Measurements from ENCODE around the gene CROT. TPM values are rescaled to one million over a fixed set of nuclear protein-coding genes. Genes with fewer than 3 reads are reported as not detected.

The CROT gene
- total RNA-seq, 2 experiments from 2014 or later = 7.0 to 7.2 TPM

DNA sequence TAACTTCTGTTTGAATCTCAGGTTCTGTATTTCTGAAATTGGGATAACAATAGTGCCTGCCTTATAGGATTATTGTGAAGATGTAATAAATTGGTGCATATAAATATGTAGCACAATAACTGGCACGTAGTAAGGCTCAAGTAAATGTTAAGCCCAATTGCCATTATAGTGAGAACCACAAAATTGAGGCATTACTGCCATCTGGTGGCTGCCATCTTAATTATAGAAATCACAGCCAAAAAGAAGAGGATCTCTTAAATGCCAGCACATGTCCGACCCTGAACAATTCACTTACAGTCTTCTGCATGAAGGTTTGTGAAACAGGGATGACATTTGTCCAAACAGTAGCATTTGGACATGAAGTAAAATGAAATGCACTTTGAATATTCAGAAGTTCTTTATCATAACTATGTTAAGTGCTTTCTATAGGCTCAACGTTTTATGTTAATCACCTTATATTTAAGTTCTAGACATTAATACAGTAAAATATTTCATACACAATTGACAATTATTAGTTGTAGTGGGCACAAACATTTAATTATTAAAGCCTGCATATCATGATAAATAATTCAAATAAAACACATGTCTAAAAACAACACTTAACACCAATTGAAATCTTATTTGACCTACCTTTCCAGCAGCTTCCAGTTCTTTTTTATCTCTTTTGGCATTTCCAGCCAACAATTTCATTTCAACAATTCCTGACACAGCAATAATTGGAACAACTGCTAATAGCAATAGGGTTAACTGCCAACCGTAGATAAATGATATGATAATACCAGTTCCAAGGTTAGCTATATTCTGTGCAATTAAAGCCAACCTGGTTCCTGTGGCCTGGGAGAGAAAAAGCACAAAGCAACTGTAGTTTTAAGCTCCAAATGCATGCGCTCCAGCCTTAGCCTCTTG lies 71.5 kb downstream of the CROT start:
- Mint-ChIP-seq H3K9me3 (no peaks in the 10 kb centered on the region), H3K4me3 (no peak overlapping the region)

DNA sequence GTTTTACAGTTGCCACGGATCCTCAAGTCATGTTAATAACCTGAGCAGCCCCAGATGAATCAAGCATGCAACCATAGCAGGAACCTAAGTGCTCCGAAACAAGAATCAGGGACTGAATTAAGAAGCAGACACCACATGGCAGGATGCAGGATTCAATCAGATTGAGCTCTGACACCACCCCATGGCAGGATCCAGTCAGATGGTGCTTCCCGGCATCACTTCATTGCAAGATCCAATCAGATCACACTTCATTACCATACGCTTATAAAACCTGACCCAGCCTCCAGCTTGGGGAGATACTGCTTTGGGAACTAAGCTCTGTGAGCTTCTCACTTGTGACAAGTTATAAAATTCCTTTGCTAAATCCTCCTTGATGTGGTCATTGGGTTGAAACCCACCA lies 74.7 kb downstream of the CROT start:
- Mint-ChIP-seq H3K27ac (no peak overlapping the region), H3K36me3 (no peaks in the 10 kb centered on the region), H3K9me3 (no peaks in the 10 kb centered on the region), H3K27me3 (peaks cover 4% of the 10 kb centered on the region), H3K4me1 (no peaks in the 10 kb centered on the region), H3K4me3 (no peak overlapping the region)
- no peak for DNase-seq

More for the DNA sequence above, 71.5 kb downstream of the CROT start:
- Mint-ChIP-seq H3K27ac (no peak overlapping the region), H3K36me3 (no peaks in the 10 kb centered on the region), H3K4me1 (no peaks in the 10 kb centered on the region), H3K27me3 (no peaks in the 10 kb centered on the region)
- peak; percentile 39 for DNase-seq

DNA sequence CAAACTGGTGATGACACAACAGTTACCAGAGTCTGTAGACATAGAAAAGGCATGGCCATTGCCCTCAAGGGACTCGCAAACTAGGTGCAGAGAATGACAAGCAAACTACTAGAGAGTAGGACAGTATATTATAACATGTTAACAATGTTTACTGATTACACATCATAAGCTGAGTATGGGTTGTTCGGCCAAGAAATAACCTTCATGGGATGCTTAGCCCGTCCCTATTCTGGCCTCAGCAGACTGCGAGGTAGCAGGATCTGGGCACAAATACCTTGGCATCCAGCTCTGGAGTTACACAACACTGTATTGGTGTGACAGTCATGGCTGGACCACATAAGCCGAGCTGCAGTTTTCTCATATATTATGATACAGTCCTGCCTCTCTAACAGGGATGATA lies 78.6 kb downstream of the CROT start:
- H3K4me1 Mint-ChIP-seq = no peaks in the 10 kb centered on the region
- H3K27ac Mint-ChIP-seq = no peak overlapping the region
- H3K27me3 Mint-ChIP-seq = peaks cover 18% of the 10 kb centered on the region
- H3K4me3 Mint-ChIP-seq = no peak overlapping the region
- no peaks in the 10 kb centered on the region for H3K36me3 Mint-ChIP-seq
- DNase-seq = no peak
- no peaks in the 10 kb centered on the region for H3K9me3 Mint-ChIP-seq

DNA sequence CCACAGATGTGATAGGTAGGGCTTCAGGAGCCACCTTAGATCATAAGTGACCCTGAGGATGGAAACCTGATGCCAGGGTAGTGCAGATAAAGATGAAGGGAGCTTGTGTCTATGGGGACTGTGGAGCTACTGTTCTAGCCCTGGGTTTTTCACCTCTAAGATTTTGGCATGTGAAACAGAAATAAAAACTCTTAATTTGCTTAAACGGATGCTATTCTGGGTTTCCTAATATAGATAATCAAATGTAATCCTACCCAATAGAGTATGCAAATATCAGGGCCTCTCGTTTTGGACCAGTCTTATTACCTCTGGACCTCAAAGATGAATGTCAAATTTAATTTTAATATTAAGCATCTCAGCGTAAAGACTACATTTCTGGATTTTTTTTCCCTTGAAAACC lies 80.7 kb downstream of the CROT start:
- Mint-ChIP-seq H3K4me1 (no peaks in the 10 kb centered on the region), H3K27me3 (peaks cover 18% of the 10 kb centered on the region), H3K4me3 (no peak overlapping the region), H3K9me3 (no peaks in the 10 kb centered on the region), H3K27ac (no peak overlapping the region), H3K36me3 (no peaks in the 10 kb centered on the region)
- no peak for DNase-seq

DNA sequence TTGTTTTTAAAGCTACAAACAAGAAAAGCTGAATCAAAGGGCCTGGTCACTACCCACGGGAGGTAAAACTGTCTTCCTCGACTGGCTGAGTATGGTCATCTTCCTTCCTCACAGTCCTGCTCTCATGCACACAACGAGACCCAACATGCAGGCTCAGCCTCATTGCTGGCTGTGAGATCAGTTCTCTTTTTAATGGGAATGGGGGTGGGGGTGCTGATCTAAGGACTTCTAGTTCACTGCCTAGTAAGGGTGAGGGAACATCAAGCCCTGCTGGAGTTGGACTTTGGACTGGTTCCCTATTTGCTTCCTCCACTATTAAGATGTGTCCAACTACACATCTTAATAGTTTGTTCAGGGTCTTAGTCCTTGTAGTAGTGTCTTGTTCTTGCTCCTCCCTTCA lies 81.8 kb downstream of the CROT start:
- no peaks in the 10 kb centered on the region for H3K4me1 Mint-ChIP-seq
- no peaks in the 10 kb centered on the region for H3K36me3 Mint-ChIP-seq
- H3K27ac Mint-ChIP-seq = no peak overlapping the region
- peaks cover 18% of the 10 kb centered on the region for H3K27me3 Mint-ChIP-seq
- no peaks in the 10 kb centered on the region for H3K9me3 Mint-ChIP-seq
- no peak for DNase-seq
- no peak overlapping the region for H3K4me3 Mint-ChIP-seq

DNA sequence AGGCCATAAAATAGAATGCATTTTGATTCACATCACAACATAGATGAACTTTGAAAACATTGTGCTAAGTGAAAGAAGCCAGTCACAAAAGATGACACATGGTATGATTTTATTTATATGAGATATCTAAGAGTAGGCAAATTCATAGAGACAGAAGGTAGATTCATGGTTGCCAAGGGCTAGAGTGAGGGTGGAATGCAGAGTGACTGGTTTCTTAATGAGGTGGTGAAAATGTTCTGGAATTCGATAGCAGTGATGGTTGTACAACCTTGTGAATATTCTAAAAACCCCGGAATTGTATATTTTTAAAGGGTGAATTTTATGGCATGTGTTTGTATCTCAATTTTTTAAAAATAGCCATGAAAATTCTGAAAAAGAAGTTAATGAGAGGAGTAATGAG lies 87.1 kb downstream of the CROT start:
- H3K27me3 Mint-ChIP-seq = peaks cover 10% of the 10 kb centered on the region
- H3K4me1 Mint-ChIP-seq = peaks cover 4% of the 10 kb centered on the region
- no peaks in the 10 kb centered on the region for H3K9me3 Mint-ChIP-seq
- H3K27ac Mint-ChIP-seq = no peak overlapping the region
- DNase-seq = no peak
- no peak overlapping the region for H3K4me3 Mint-ChIP-seq
- no peaks in the 10 kb centered on the region for H3K36me3 Mint-ChIP-seq

DNA sequence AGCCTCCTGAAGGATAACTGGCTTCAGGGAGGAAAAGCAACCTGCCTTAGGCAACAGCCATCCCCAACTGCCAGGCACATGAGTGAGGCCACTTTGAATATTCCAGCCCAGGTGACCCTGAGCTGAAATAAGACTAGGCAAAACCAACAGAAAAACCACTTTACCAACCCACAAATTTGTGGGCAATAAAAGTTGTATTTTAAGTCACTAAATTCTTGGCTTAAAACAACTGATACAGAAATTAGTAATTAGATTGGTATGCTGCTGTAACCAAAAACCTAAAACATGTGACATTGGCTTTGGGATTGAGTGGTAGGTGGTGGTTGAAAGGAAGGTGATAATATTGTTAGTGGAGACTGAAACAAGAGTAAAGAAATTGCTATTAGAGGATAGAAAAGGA lies 90.1 kb downstream of the CROT start:
- H3K27ac Mint-ChIP-seq = no peak overlapping the region
- no peaks in the 10 kb centered on the region for H3K27me3 Mint-ChIP-seq
- no peaks in the 10 kb centered on the region for H3K9me3 Mint-ChIP-seq
- H3K4me1 Mint-ChIP-seq = peaks cover 4% of the 10 kb centered on the region
- no peak for DNase-seq
- H3K4me3 Mint-ChIP-seq = no peak overlapping the region
- no peaks in the 10 kb centered on the region for H3K36me3 Mint-ChIP-seq

DNA sequence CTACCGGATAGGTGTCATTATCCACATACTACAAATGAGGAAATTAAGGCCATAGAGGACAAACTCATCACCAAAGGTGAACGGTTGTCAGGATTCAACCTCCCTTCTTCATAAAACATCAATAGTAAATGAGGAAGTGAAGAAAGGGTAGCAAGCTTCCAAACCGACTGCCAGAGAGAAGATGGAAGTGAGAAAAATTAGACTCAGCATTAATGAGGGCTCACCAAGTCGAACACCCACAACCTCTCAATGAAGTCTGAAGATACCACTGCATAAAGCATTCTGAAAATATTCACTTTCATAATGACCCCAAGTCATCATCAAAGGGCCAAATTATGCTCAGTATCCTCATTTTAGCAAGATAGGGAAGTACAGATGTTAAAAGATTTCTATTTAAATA lies 100.4 kb downstream of the CROT start:
- H3K27ac Mint-ChIP-seq = no peak overlapping the region
- no peaks in the 10 kb centered on the region for H3K36me3 Mint-ChIP-seq
- no peak overlapping the region for H3K4me3 Mint-ChIP-seq
- H3K4me1 Mint-ChIP-seq = no peaks in the 10 kb centered on the region
- H3K9me3 Mint-ChIP-seq = no peaks in the 10 kb centered on the region
- DNase-seq = no peak
- peaks cover 12% of the 10 kb centered on the region for H3K27me3 Mint-ChIP-seq

DNA sequence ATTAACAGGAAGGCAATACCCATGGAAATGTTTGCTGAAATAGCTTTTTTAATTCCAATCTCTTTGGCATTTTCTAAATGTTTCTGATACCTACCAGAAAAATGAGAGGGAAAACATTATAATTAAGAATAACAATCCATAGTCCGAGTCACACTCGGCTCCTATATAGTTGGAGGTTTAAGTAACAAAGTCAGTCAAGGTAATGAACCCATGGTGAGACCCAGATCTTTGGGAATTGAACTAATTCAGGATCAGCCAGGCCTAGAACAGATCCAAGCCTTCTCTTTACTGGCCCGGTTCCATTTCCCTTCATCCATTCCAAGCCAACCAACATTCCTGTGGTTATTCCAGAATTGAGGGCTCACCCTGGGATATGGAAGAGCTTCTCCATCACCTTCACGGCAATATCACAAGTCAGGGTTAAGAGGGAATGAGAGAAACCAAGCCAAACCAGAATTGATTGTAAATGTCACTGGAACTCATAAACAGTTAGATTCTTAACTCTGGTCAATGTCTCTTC lies 101.7 kb downstream of the CROT start:
- H3K36me3 Mint-ChIP-seq = no peaks in the 10 kb centered on the region
- H3K27ac Mint-ChIP-seq = no peak overlapping the region
- H3K9me3 Mint-ChIP-seq = no peaks in the 10 kb centered on the region
- H3K4me1 Mint-ChIP-seq = no peaks in the 10 kb centered on the region
- no peak overlapping the region for H3K4me3 Mint-ChIP-seq
- no peak for DNase-seq
- H3K27me3 Mint-ChIP-seq = peaks cover 17% of the 10 kb centered on the region

DNA sequence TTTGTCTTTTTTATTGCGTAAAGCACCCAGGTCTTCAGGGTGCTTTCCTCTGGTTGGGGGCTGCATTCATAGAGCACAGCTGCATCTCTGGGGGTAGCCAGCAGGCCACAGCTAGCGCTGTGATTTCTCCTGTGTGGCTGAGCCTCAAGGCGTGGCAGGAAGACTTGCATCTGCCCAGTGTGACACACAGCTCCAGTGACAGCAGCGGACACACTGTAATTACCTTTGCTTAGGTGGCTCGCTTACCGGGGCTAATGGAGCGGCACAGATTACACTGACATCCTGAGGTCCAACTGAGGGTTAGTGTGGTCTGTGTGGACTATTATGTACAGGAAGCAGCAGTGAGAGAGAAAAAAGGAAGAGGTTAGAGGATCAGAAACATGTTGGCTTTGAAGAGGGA lies 102.9 kb downstream of the CROT start:
- no peaks in the 10 kb centered on the region for H3K9me3 Mint-ChIP-seq
- DNase-seq = no peak
- no peak overlapping the region for H3K4me3 Mint-ChIP-seq
- no peaks in the 10 kb centered on the region for H3K36me3 Mint-ChIP-seq
- H3K27me3 Mint-ChIP-seq = peaks cover 13% of the 10 kb centered on the region
- H3K27ac Mint-ChIP-seq = no peak overlapping the region
- H3K4me1 Mint-ChIP-seq = no peaks in the 10 kb centered on the region

Other genes starting within 250 kb of the CROT start
- 10 to 100 TPM; 57.1 to 59.9 TPM for gene DMTF1, start 193.2 kb upstream of the CROT start, total RNA-seq
- gene TMEM243, start 125.9 kb upstream of the CROT start, total RNA-seq = 10 to 100 TPM; 86.3 to 94.9 TPM
- gene ABCB4, start 130.0 kb downstream of the CROT start, total RNA-seq = under 1 TPM; 0.38 to 0.43 TPM